ENCODE results near the gene NTM.

The NTM gene

GRCh38 chr11:132035228-132035627, 664.8 kb downstream of the NTM start:
- no peak for DNase-seq

GRCh38 chr11:132035766-132036165, 665.4 kb downstream of the NTM start:
- DNase-seq = no peak

GRCh38 chr11:132036220-132036619, 665.8 kb downstream of the NTM start:
- no peak for DNase-seq

- DNase-seq = no peak
Measured at GRCh38 chr11:132036746-132037466, 666.5 kb downstream of the NTM start.

DNA sequence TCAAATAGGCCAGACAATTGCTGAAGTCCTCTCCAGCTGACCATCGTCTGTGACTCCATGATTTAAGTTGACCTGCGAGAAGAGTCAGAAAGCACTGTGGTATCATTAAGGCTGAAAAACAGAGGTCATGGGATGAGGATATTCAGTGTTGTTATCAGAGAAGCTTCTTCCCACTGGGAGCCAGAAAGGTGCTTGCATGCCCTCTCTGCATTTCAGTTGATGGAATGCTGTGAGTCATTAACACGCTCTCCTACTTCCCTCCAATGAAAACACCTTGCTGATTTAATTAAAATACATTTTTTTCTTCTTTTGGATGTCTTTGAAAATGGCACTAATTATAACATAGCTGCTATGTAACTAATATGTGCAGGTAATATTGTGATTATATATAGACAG, 667.0 kb downstream of the NTM start:
- no peak for DNase-seq

DNA sequence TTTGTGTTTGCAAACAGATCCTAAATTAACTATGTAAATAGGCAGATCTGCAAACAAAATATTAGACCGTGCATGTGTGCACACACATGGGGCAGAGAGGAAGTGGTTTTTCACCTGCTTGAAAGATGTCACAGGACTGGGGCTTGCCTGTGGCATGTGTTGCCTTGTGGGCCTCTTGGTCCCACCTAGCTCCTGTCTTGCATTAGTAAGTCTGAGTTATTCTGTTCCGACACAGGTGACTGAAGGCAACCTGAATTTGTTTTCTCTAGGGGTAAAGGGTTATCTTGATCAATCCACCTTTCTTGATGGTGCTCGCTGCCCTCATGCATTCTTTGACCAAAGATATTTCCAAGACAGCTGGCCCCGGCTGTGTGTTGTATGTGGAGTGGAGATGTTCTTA, 667.5 kb downstream of the NTM start:
- no peak for DNase-seq

DNA sequence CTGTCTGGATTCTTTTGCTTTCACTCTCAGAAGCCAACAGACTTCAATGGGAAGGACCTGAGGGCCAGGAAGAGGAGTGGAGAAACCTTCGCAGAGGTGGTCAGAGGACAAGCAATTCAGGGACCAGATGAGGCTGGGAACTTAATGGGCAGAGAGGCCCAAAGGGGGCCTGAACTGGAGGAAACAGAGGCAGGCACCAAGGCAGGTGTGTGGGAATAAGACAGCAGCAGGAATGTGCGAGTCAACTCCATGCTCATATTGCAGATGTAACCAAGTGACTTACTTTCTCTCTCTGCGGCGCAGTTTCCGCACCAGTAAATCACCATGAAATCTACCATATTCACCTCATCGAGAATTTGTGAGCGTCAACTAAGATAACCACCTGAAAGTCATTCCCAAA, 669.1 kb downstream of the NTM start:
- DNase-seq = no peak

- DNase-seq = no peak
Measured at GRCh38 chr11:132042296-132042695, 671.9 kb downstream of the NTM start.

GRCh38 chr11:132043714-132044113, 673.3 kb downstream of the NTM start:
- no peak for DNase-seq

GRCh38 chr11:132045107-132045506, 674.7 kb downstream of the NTM start:
- DNase-seq = no peak

- no peak for DNase-seq
Measured at GRCh38 chr11:132046288-132046865, 676.0 kb downstream of the NTM start.

- no peak for DNase-seq
Measured at GRCh38 chr11:132047167-132047566, 676.8 kb downstream of the NTM start.

- no peak for DNase-seq
Measured at GRCh38 chr11:132048040-132048439, 677.6 kb downstream of the NTM start.

DNA sequence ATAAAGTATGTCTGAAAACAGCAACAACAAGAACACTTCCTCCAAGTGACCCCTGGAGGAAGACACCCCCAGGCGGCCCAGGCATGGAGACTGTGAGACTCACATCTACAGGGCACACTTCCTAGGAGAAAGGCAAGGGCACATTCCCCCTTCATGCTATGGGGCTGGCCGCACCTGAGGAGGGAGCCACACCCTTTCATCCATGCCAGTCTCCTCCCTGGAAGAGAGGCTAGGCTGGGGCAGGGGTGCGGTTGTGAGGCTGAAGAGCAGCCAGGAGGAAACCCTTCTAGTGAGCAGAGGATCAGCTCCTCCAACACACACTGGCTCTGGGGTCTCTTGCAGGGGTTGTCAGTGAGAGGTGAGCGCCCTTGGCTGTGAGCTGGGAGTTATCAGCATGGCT, 678.8 kb downstream of the NTM start:
- no peak for DNase-seq

GRCh38 chr11:132050049-132050448, 679.6 kb downstream of the NTM start:
- no peak for DNase-seq

- DNase-seq = no peak
Measured at GRCh38 chr11:132050577-132051165, 680.3 kb downstream of the NTM start.

DNA sequence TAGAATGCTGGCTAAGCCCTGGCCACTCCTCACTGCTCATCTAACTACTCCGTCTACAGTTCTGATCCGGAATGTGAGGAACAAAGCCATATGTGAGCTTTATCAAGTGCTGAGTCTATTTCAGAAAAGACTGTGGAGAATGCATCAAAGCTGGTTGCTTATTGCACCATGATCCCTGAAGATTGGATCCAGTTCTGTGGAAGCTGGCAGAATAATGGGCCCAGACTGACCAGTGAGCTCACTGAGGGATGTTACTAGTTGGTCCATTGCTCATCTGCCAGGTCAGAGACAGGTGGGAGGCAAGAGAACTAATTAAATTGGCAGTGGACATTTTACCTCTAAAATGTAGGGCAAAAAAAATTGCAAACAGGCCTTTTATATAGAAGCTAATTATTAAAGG, 681.3 kb downstream of the NTM start:
- no peak for DNase-seq

DNA sequence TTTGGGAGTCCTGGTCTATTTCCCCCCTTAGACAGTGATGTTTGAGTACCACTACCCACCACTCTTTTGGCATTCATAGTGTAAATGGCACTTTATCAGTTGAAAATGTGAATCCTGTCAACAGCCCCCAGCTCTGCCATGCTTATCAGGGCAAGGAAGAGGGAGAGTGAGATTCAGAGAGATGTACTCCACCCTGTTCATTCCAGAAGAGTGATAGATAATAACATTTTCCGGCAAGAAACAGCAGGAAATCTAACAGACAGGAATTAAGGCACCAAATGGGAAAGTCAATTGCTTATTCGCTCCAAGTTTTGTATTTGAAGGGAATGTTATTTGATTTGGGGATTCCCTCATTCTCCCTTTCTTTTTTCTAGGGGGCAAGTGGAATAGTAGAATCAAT, 681.9 kb downstream of the NTM start:
- DNase-seq = no peak

DNA sequence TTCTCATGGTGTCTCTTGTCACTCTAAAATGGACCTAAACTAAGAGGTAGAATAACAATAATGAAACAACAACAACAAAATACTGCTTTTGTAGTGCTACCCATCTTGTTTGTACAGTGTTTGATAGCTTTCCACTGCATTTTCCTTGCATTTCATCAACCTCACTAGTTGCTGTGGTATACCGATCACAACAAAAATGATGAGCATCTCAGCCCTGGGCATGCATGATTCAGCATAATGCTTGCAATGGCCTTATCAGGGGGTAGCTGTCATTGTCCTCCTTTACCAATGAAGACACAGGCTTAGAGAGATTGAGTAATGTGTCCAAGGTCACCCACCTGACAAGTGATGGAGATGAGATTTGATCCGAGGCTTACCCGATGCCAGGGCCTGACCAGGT, 682.5 kb downstream of the NTM start:
- no peak for DNase-seq

DNA sequence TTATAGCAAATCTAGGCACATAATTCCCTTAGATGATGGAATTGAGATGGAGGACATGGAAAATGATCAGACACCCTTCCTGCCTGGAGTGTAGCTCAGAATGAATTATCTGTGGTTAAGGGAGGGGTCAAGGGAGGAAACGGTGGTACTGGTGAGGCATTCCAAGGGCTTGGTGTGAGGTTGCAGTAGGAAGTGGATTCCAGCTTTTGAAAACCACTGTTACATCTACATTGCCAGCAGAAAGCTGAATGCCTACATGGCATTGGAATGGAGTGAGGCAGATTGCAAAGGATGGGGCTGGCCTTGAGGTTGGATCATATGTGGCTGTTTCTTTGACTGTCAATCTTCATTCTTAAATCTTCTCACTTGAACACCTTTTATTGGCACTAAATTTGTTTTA, 684.4 kb downstream of the NTM start:
- DNase-seq = no peak

GRCh38 chr11:132055296-132055695, 684.9 kb downstream of the NTM start:
- no peak for DNase-seq

DNA sequence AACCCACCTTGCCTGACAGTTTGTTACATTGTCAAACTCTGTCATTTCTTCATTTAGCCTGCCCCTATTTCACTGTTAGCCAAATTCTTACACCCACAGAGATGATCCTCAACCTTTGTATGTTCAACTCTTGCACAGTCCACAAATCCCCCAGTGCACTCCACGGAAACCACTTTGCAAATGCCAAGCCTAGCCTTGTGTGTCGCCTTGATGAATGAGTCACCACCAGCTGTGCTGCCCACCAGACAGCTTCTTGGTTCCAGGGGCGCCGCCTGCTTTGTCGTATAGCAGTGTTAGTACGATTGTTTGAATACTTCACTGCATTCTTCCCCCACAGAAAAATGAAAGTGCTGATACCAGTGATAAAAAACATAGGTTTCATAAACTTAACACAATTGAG, 686.3 kb downstream of the NTM start:
- DNase-seq = no peak

- no peak for DNase-seq
Measured at GRCh38 chr11:132057266-132057665, 686.9 kb downstream of the NTM start.

DNA sequence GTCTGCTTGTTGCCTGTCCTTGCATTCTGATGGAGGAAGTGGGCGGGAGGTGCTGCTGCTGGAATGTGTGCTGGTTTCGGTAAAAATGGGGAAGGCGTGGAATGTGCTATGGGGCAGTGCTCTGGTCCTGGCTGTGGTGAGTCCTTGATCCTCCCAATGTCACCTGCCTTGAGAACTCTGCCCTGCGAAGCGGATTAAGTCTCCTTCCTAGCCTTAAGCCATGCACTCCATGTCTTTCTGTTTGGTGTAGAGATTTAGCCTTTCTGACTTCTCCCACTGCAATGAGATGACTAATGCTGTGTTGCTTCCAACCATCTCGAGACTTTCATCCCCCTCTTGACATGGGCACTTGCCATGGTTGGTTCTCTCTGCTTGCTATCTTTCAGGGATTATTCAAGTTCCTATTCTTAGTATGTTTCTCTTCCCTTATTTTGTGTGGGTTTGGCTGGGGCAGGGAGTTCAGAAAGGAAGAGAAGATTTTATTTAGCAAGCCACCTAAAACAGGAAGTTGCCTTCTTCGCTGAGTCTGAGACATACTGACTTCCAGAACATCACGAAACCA, 687.9 kb downstream of the NTM start:
- DNase-seq = no peak

Measured in activated CD4-positive, alpha-beta T cell treated with anti-CD3 and anti-CD28 coated beads, Interleukin-2, amount 50 U/mL, for 16 hours (primary cell).